DND-41 (cell line): ENCODE results near the gene ANG.

ENCODE experiments used
- ATAC-seq: fragments of 200-7000 bp; cut with Tn5 transposase; 3 replicates; pipeline ENCODE4 v1.9.1; 2021; ENCODE audit warnings: low read depth; ENCODE audit not compliant: insufficient read depth
- DNase-seq: peaks from one replicate; pipeline ENCODE4 v3.0.0-alpha.2; 2020
- H2AFZ ChIP-seq: 2 replicates; pipeline ENCODE4 v1.6.0; 2012; ENCODE audit warnings: low read depth, low read length
- H3K27ac ChIP-seq: 2 replicates; pipeline ENCODE4 v1.5.1; 2012; ENCODE audit warnings: low read length, inconsistent platforms
- H3K27me3 ChIP-seq: fragments of 200-600 bp; sonication (generic); 2 replicates; pipeline ENCODE4 v1.6.0; 2012; ENCODE audit warnings: low read length, mild to moderate bottlenecking, inconsistent platforms; ENCODE audit not compliant: insufficient read depth, poor library complexity
- H3K36me3 ChIP-seq: 2 replicates; pipeline ENCODE4 v1.5.1; 2012; ENCODE audit warnings: low read length, inconsistent platforms; ENCODE audit not compliant: insufficient read depth
- H3K4me1 ChIP-seq: 2 replicates; pipeline ENCODE4 v1.5.1; 2012; ENCODE audit warnings: mild to moderate bottlenecking, low read length; ENCODE audit not compliant: insufficient read depth
- H3K4me2 ChIP-seq: 2 replicates; pipeline ENCODE4 v1.6.0; 2012; ENCODE audit warnings: mild to moderate bottlenecking, moderate library complexity, low read length, inconsistent platforms; ENCODE audit not compliant: insufficient read depth
- H3K4me3 ChIP-seq, 2 experiments: fragments of 200-600 bp in 1 of 2; shearing (Covaris generic) in 1 of 2; 2 replicates each; pipeline ENCODE4 v1.5.1; 2012 to 2016; ENCODE audit warnings: inconsistent platforms in 2 of 2, low read length in 2 of 2, mild to moderate bottlenecking in 2 of 2, low read depth in 1 of 2, moderate library complexity in 1 of 2
- H3K79me2 ChIP-seq: 2 replicates; pipeline ENCODE4 v1.6.0; 2012; ENCODE audit warnings: low read length, inconsistent platforms; ENCODE audit not compliant: insufficient read depth
- H3K9ac ChIP-seq: 2 replicates; pipeline ENCODE4 v1.6.0; 2012; ENCODE audit warnings: low read depth, mild to moderate bottlenecking, inconsistent platforms, low read length, moderate library complexity
- H3K9me3 ChIP-seq: 2 replicates; pipeline ENCODE4 v1.5.1; 2012; ENCODE audit warnings: low read length, moderate library complexity, mild to moderate bottlenecking, inconsistent platforms; ENCODE audit not compliant: insufficient read depth, severe bottlenecking
- H4K20me1 ChIP-seq: 2 replicates; pipeline ENCODE4 v1.6.0; 2012; ENCODE audit warnings: low read length; ENCODE audit not compliant: insufficient read depth
- CTCF ChIP-seq: IDR thresholded peaks from 2 replicates; pipeline ENCODE4 v1.5.1; 2012; ENCODE audit warnings: borderline replicate concordance, low read length, moderate library complexity, mild to moderate bottlenecking; ENCODE audit not compliant: poor library complexity, severe bottlenecking; ENCODE audit errors: extremely low read depth
- EZH2 ChIP-seq: IDR thresholded peaks from 3 replicates; pipeline ENCODE4 v1.6.1; 2012; ENCODE audit warnings: borderline replicate concordance, low read depth, mild to moderate bottlenecking, moderate library complexity, low read length, inconsistent platforms; ENCODE audit not compliant: severe bottlenecking

ANG gene

GRCh38 chr14:20644520-20644919, 44.0 kb upstream of the ANG start:
- H3K4me3 ChIP-seq = no peak overlapping the region
- H3K36me3 ChIP-seq = no peaks in the 10 kb centered on the region
- no peak overlapping the region for H3K4me2 ChIP-seq
- H3K27me3 ChIP-seq = peaks cover 20% of the 10 kb centered on the region
- no peak overlapping the region for H2AFZ ChIP-seq
- no peaks in the 10 kb centered on the region for H3K79me2 ChIP-seq
- ATAC-seq (no peak), DNase-seq (no peak)
- no peak overlapping the region for H3K27ac ChIP-seq
- no peaks in the 10 kb centered on the region for H3K9me3 ChIP-seq
- no peaks in the 10 kb centered on the region for H3K4me1 ChIP-seq
- no peaks in the 10 kb centered on the region for H4K20me1 ChIP-seq
- H3K9ac ChIP-seq = no peak overlapping the region
- TF ChIP-seq CTCF (no peak), EZH2 (no peak)

- Histone ChIP-seq H3K36me3 (no peaks in the 10 kb centered on the region), H3K79me2 (no peaks in the 10 kb centered on the region), H3K4me1 (no peaks in the 10 kb centered on the region), H2AFZ (no peak overlapping the region), H3K4me2 (no peak overlapping the region), H3K9me3 (no peaks in the 10 kb centered on the region), H3K27ac (no peak overlapping the region), H4K20me1 (no peaks in the 10 kb centered on the region), H3K27me3 (peaks cover 20% of the 10 kb centered on the region), H3K4me3 (no peak overlapping the region), H3K9ac (no peak overlapping the region)
- TF ChIP-seq EZH2 = no peak
- TF ChIP-seq CTCF = no peak
- ATAC-seq (no peak), DNase-seq (no peak)
Measured at GRCh38 chr14:20645481-20645880, 43.1 kb upstream of the ANG start.

GRCh38 chr14:20652996-20653975, 35.3 kb upstream of the ANG start:
- no peaks in the 10 kb centered on the region for H3K79me2 ChIP-seq
- H2AFZ ChIP-seq = no peak overlapping the region
- no peaks in the 10 kb centered on the region for H3K9me3 ChIP-seq
- peaks cover 6% of the 10 kb centered on the region for H3K27me3 ChIP-seq
- no peaks in the 10 kb centered on the region for H3K4me1 ChIP-seq
- H4K20me1 ChIP-seq = no peaks in the 10 kb centered on the region
- no peak overlapping the region for H3K9ac ChIP-seq
- H3K36me3 ChIP-seq = no peaks in the 10 kb centered on the region
- DNase-seq = no peak
- no peak overlapping the region for H3K27ac ChIP-seq
- ATAC-seq = no peak
- no peak overlapping the region for H3K4me3 ChIP-seq
- TF ChIP-seq CTCF = no peak
- no peak for TF ChIP-seq EZH2
- no peak overlapping the region for H3K4me2 ChIP-seq
